Jurkat, Clone E6-1 (cell line): Measurements from ENCODE around the gene LGR5.
A peak's percentile ranks its signal among the peaks of the same experiment; 100 is the strongest.

Source experiments
- DNase-seq: peaks from one replicate; pipeline ENCODE4 v3.0.0-alpha.2; 2011; ENCODE audit warnings: low read depth, low spot score
- H3K4me3 ChIP-seq: 2 replicates; pipeline ENCODE4 v1.5.1; 2011; ENCODE audit warnings: mild to moderate bottlenecking, low read length, control low read depth, moderate library complexity

Gene LGR5

DNA sequence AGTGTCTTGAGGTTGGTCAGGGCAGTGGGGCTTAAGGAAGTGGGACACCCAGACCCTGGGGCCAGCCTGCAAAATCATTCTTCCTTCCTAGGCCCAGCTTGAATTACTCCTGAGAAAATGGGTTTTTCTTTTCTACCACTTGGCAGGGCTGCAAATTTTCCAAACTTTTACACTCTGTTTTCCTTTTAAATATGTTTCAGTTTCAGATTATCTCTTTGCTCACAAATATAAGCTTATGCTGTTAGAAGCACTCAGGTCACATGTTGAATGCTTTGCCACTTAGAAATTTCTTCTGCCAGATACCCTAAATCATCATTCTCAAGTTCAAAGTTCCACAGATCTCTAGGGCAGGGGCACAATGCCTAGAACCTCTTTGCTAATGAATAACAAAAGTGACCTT is 2.9 kb upstream of the LGR5 start:
- H3K4me3 ChIP-seq, result no peak overlapping the region
- DNase-seq, result no peak

DNA sequence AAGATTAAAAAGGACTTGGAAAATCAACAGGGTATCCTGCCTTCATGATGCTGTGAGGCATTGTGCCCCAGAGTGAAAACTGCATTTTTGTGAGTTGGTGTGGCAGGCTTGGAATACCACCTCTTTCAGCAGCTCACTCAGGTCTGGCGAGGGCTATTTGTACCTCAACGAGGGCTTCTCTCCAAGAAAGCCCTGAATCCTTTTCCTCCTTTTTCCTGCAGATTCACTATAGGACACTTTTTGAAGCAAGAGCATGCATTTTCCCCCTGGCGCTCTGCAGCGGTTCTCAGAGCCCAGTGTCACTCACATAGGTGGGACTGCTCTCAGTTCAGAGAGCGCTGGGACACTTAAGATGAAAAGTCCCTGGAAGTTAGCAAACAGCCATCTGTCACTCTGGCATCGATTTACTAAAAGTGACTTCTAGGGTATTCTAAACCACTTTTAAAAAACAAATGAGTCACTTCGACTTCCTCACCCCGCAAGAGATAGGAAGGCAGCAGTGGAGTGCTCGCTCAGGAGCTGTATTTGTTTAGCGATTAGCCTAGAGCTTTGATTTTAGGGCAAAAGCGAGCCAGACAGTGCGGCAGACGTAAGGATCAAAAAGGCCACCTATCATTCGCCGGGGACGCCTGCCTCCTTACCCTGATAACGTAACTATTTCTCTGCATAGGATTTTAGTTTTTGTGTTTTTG is 782 bp upstream of the LGR5 start:
- no peak for DNase-seq
- no peak overlapping the region for H3K4me3 ChIP-seq

- H3K4me3 ChIP-seq, result no peak overlapping the region
- no peak for DNase-seq
Observed at GRCh38 chr12:71439362-71439612, 311 bp upstream of the LGR5 start.

DNA sequence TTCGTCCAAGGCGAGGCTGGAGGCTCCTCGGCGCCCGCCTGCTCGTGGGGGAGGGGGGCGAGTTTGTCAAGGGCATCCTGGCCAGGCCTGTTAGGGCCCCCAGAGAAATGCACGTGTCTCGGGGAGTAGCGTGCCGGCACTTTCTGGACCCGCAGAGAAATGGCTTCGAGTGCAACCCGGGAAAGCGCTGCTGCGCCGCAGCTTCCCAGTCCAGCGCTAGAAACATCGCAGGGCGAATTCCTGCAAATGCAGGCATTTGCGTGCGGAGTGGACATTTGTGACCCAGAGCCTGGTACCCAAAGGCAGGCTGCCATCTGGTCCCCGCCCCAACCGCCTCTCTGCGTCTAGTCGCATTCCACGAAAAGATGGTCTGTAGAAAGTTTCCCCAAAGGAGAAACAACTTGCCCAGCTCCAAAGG is 756 bp downstream of the LGR5 start:
- DNase-seq, result no peak
- H3K4me3 ChIP-seq, result no peak overlapping the region

- H3K4me3 ChIP-seq, result no peak overlapping the region
- peak; percentile 10 for DNase-seq
Observed at GRCh38 chr12:71440763-71441748, 1.5 kb downstream of the LGR5 start.

GRCh38 chr12:71441836-71442566 is 2.4 kb downstream of the LGR5 start:
- DNase-seq, result no peak
- no peak overlapping the region for H3K4me3 ChIP-seq

DNA sequence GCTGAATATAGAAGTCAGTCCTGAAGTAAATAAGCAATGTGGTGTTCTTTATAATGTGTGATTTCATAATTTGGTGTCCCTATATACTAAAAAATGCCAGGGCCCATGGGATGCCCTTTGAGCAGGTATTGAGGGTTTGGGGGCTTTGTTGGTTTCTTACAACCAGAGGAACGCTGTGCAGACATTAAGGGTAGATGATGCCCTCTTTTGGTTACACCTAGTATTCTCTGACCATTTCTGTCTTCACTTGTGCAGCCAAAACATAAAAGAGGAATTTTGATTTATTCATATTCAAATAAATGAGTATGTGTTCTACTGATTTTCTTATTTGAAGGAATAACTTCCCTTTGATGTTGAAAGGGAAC is 3.0 kb downstream of the LGR5 start:
- H3K4me3 ChIP-seq, result no peak overlapping the region

GRCh38 chr12:71445071-71445470 is 5.5 kb downstream of the LGR5 start:
- no peak overlapping the region for H3K4me3 ChIP-seq
- DNase-seq, result no peak

More for the DNA sequence above, 3.0 kb downstream of the LGR5 start:
- no peak for DNase-seq

DNA sequence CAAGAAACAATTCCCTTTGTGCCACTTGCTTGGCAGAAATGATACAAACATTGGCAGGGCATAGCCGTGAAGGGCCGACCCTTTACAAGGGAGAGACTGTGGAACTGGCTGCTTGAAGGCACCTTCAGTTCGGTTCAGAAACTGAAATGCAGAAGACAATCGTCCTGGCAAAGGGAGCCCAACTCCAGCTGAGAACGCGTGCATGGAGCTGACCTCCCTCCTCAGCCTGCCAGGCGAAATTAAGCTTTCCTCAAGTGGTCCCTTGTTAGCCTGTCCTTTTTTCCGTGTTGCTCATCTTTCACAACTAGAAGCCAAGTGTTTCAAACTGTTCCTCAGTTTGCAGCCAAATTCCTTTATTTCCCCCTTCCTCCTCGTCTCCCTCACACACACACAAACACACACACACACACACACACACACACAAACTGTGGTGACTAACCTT is 8.1 kb downstream of the LGR5 start:
- no peak overlapping the region for H3K4me3 ChIP-seq
- DNase-seq, result no peak

GRCh38 chr12:71448150-71448581 is 8.6 kb downstream of the LGR5 start:
- H3K4me3 ChIP-seq, result no peak overlapping the region
- DNase-seq, result no peak

DNA sequence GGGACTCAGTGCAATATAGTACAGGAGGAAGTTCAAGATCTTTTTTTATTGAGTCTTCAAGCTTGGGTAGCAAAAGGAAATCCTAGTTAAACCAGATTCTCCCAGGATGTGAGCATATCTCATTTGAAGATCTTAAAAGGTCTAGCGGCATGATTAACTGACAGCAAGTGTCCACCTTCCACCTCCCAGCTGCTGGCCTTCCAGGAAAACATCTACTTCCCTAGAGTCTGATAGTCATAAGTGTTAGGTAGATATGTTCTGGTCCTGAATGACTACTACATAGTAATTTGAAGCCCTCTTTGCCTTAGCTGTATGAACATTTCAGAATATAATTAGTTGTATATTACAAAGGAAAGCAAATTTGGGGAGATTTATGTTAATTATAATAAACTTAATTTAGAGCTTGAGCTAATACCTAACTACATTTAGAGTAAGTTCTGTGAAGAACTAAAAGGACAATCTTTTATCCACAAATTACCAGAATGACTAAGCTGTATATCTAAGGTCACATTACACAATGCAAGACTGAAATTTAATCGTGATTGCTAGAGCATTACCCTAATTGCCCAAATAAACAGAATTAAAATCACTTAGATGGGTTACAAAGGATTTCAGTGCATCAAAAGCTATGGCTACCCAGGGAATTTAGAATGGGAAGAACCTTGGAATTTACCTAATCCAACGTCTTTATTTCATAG is 9.9 kb downstream of the LGR5 start:
- H3K4me3 ChIP-seq, result no peak overlapping the region
- DNase-seq, result no peak

GRCh38 chr12:71452006-71452405 is 12.4 kb downstream of the LGR5 start:
- H3K4me3 ChIP-seq, result no peak overlapping the region

DNA sequence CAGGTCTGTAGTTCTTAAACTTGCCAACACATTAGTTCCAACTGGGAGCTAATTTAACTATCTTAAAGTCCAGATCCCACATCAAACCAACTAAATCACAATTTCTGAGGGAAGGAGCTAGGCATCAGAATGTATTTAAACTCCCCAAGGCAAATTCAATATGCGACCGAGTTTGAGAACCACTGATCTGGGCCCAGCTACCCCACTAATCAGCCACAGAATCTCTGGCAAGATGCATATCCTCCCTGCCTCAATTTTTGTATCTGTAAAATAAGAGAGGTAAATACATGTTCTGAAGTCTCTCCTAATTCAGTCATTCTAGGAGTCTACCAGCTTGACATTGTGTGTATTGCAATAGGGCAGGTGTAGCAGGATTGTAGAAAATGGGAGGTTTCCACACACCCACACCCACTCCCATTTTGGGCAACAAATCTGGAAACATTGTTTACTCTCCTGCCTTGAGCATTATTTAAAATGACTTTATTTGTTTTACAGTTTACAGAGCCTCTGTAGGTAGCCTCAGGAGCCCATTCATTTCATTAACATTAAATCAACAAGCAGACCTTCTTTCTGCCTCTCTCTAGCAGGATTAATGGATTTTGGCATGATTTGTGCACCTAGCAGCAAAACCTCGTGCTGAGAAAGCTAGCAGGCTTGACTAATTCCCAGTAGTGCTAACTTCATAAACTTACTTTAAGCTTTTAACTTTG is 15.6 kb downstream of the LGR5 start:
- H3K4me3 ChIP-seq, result no peak overlapping the region
- no peak for DNase-seq

More at GRCh38 chr12:71452006-71452405, 12.4 kb downstream of the LGR5 start:
- DNase-seq, result no peak

- DNase-seq, result no peak
Observed at GRCh38 chr12:71456316-71456715, 16.7 kb downstream of the LGR5 start.

DNA sequence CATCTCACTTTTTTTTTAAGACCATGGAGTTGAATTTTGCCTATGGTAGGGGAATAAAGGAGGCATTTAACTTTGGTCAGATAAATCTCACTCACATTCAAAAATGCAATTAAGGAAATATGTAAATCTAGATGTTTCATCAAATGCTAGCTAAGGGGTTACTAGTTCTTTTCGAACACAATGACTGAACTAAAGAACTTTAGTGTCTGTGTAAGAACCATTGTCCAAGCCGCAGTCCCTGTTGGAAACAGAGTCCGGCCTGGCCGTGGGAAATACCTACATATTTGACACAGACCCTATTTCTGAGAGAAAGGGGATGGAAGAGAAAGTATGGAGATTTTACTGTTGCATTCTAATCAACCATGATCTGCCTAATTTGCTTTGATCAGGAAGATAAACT is 17.4 kb downstream of the LGR5 start:
- H3K4me3 ChIP-seq, result no peak overlapping the region
- DNase-seq, result no peak

More at GRCh38 chr12:71456316-71456715, 16.7 kb downstream of the LGR5 start:
- no peak overlapping the region for H3K4me3 ChIP-seq

GRCh38 chr12:71460318-71460717 is 20.7 kb downstream of the LGR5 start:
- no peak overlapping the region for H3K4me3 ChIP-seq
- no peak for DNase-seq

DNA sequence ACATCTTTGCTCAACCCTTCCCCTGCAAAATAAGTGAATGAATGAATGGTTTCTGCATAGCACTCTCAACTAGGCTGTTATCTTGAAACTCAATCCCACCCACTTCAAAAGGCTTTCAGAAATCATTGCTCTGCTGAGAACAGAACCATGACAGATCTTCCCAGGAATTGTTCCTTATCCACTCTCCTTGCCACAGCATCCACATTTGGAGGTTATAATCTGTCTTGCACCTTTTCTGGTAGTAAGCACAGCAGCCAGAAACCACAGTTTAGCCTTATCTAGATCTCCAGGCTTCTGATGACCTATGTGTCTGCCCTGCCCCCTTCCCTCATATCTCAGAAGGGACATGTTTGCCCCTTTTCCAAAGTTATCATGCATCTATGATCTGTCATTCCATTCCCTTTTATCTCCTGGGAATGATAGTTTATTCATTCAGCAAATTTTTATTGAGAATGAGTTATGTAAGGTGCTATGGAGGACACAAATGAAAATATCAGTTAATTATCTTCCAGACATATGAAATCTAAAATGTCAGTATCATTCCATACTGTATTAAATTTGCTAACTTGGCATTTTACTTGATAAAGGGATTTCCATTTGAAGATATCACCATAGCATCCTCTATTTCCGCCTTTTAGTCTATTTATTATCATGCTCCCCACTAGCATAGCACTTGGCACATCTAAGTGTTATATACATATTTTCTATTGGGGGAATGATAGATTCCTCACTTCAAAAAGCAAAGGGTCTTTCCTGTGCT is 21.4 kb downstream of the LGR5 start:
- DNase-seq, result no peak
- H3K4me3 ChIP-seq, result no peak overlapping the region

DNA sequence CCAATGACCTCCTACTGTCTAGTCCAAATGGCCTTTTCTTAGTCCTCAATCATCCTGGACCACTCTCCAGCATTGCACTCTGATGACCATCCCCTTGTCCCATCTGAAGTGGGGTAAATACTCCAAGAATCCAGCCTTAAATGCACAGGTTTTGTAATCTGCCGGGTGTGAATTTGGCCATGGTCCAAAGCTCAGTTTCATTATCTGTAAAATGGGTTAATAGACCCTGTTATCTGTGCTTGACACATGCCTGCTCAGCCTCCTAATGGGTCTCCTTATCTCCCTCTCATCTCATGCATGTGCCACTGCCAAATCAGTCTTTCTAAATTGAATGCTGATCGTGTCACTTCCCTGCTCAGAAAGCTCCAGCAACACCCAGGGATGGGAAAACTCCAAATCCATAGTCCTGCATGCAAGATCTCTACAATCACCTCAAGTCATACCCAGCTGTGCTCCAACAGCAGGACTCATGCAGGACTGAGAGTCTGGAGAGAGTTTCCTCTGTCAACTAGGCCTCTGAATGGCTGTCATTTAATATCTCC is 22.3 kb downstream of the LGR5 start:
- no peak for DNase-seq

More for the DNA sequence above, 22.3 kb downstream of the LGR5 start:
- no peak overlapping the region for H3K4me3 ChIP-seq
